ENCODE results near the gene ATE1. TPM values are rescaled to one million over a fixed set of nuclear protein-coding genes. Genes with fewer than 3 reads are reported as not detected.

The ATE1 gene
- total and polyA plus RNA-seq, 2 experiments from 2014 or later: 16.9 to 48.9 TPM

DNA sequence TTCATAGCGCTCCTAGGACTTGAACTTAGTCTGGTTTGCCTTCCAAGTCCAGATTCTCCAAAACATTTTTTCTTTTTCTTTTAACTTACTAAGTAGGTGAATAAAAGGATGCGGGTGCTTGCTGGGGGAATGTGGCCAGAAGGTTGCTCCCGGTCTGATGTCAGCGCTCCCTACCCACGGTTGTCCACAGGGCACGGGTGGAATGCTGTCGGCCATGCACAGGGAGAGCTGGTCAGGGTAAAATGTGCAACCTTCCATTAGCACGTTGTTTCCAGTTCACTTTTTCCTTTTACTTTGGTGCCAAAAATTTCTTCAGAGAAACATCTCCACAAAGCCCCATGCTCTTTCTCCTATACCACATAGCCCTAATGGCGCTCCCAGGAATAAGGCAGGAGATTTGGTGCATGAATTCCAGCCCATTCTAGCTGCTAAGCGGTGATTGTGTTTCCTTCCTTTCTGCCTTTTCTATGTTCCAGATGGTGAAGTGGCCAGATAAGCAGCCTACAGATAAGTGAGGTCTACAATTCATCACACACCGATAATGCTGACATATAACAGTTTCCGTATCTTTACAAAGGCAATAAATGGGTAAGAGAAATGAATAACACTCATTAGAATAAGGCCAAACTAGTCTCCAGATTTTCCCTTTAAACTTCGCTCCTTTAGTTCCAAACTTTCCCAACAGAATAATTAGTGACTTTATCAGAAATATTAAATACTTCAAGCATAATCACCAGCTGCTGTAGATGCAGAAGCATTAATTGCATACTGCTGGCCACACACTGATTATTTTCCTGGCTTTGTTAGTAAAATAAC, 191.3 kb downstream of the ATE1 start:
- no peaks in the 10 kb centered on the region for H3K79me2 ChIP-seq
- no peaks in the 10 kb centered on the region for H3K9me2 ChIP-seq (replicated peaks; ENCODE audit: insufficient read depth)
- no peaks in the 10 kb centered on the region for H4K20me1 ChIP-seq (ENCODE audit: insufficient read depth, poor library complexity, severe bottlenecking)
- H3K4me1 ChIP-seq (ENCODE audit: insufficient read depth): peaks cover 4% of the 10 kb centered on the region
- DNase-seq (ENCODE audit: low spot score): no peak
- H3K9me3 ChIP-seq (ENCODE audit: low read depth): no peaks in the 10 kb centered on the region
- 71% methylated on average over 13 of the region's 13 CpGs for WGBS (ENCODE audit: low lambda C conversion rate, missing lambda C conversion rate)
- H3K36me3 ChIP-seq (replicated peaks; ENCODE audit: insufficient read depth, low read depth): no peaks in the 10 kb centered on the region
- H3K4me3 ChIP-seq: no peak overlapping the region
- peak overlapping the region; percentile 27 for H3K4me2 ChIP-seq
- H2AFZ ChIP-seq: no peak overlapping the region
- H3K27me3 ChIP-seq: no peaks in the 10 kb centered on the region
- no peak overlapping the region for H3K27ac ChIP-seq
- TF ChIP-seq, protein P1, sequence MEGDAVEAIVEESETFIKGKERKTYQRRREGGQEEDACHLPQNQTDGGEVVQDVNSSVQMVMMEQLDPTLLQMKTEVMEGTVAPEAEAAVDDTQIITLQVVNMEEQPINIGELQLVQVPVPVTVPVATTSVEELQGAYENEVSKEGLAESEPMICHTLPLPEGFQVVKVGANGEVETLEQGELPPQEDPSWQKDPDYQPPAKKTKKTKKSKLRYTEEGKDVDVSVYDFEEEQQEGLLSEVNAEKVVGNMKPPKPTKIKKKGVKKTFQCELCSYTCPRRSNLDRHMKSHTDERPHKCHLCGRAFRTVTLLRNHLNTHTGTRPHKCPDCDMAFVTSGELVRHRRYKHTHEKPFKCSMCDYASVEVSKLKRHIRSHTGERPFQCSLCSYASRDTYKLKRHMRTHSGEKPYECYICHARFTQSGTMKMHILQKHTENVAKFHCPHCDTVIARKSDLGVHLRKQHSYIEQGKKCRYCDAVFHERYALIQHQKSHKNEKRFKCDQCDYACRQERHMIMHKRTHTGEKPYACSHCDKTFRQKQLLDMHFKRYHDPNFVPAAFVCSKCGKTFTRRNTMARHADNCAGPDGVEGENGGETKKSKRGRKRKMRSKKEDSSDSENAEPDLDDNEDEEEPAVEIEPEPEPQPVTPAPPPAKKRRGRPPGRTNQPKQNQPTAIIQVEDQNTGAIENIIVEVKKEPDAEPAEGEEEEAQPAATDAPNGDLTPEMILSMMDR (IDR thresholded peaks at IDR 0.05; ENCODE audit: poor library complexity): no peak
- TF ChIP-seq EZH2phosphoT487 (IDR thresholded peaks at IDR 0.05; ENCODE audit: low read depth, severe bottlenecking, unreplicated experiment) (no peak), EZH2 (IDR thresholded peaks at IDR 0.05; ENCODE audit: borderline replicate concordance) (no peak)

DNA sequence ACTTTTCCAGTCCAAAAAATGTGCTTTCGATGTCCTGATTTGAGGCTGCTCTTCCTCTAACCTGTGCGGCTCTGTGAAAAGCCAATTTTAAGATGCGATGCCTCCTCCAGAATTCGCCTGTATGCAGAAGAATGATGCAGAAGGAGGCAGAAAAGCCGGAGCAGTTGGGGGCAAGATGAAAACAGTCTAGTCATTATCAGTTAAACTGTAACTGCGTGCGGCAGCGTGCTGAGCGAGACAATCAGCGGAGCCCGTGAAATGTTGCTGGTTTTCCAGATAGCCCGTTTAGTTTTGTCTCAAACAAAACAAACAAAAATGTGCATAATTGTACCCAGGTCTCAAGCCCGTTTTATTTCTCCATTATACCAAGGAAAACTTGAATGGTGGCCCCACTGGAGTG, 192.6 kb downstream of the ATE1 start:
- H3K4me2 ChIP-seq: no peak overlapping the region
- H3K27ac ChIP-seq: no peak overlapping the region
- H3K79me2 ChIP-seq: no peaks in the 10 kb centered on the region
- H4K20me1 ChIP-seq (ENCODE audit: insufficient read depth, poor library complexity, severe bottlenecking): no peaks in the 10 kb centered on the region
- no peak overlapping the region for H3K4me3 ChIP-seq
- no peaks in the 10 kb centered on the region for H3K36me3 ChIP-seq (replicated peaks; ENCODE audit: insufficient read depth, low read depth)
- no peak for DNase-seq (ENCODE audit: low spot score)
- H3K4me1 ChIP-seq (ENCODE audit: insufficient read depth): peaks cover 4% of the 10 kb centered on the region
- H2AFZ ChIP-seq: no peak overlapping the region
- no peaks in the 10 kb centered on the region for H3K9me2 ChIP-seq (replicated peaks; ENCODE audit: insufficient read depth)
- H3K27me3 ChIP-seq: no peaks in the 10 kb centered on the region
- 58% methylated on average over 13 of the region's 13 CpGs for WGBS (ENCODE audit: low lambda C conversion rate, missing lambda C conversion rate)
- TF ChIP-seq, protein P1 (IDR thresholded peaks at IDR 0.05; ENCODE audit: poor library complexity): no peak
- no peak for TF ChIP-seq EZH2phosphoT487 (IDR thresholded peaks at IDR 0.05; ENCODE audit: low read depth, severe bottlenecking, unreplicated experiment)
- TF ChIP-seq EZH2 (IDR thresholded peaks at IDR 0.05; ENCODE audit: borderline replicate concordance): no peak
- H3K9me3 ChIP-seq (ENCODE audit: low read depth): no peaks in the 10 kb centered on the region

DNA sequence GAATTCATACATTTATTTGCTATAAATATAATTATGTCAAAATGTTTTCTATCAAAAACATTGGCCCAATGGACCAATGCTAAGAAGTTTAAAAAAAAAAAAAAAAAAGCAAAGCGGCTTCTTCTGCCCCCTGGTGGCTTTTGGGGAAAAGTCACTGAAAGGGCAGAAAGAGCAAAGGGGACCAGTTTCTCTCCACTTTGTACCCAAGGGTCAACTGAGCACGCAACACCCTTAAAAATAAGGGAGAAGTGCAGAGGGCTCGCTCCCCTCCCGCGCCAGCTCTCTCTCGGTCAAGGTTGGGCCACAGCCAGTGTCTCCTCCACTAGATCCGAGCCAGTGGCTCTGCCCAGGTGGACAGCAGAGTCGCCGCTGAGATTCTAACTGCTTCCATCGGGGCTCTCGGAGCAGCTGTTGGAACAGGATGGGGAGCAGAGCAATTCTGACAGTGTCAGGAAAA, 193.2 kb downstream of the ATE1 start:
- H3K79me2 ChIP-seq: no peaks in the 10 kb centered on the region
- peaks cover 4% of the 10 kb centered on the region for H3K4me1 ChIP-seq (ENCODE audit: insufficient read depth)
- no peak overlapping the region for H3K27ac ChIP-seq
- no peak overlapping the region for H3K4me2 ChIP-seq
- no peaks in the 10 kb centered on the region for H3K9me3 ChIP-seq (ENCODE audit: low read depth)
- no peaks in the 10 kb centered on the region for H4K20me1 ChIP-seq (ENCODE audit: insufficient read depth, poor library complexity, severe bottlenecking)
- H3K36me3 ChIP-seq (replicated peaks; ENCODE audit: insufficient read depth, low read depth): no peaks in the 10 kb centered on the region
- no peaks in the 10 kb centered on the region for H3K27me3 ChIP-seq
- no peak overlapping the region for H3K4me3 ChIP-seq
- DNase-seq (ENCODE audit: low spot score): peak; percentile 45
- no peaks in the 10 kb centered on the region for H3K9me2 ChIP-seq (replicated peaks; ENCODE audit: insufficient read depth)
- H2AFZ ChIP-seq: no peak overlapping the region
- WGBS (ENCODE audit: low lambda C conversion rate, missing lambda C conversion rate): 56% methylated on average over 11 of the region's 11 CpGs
- TF ChIP-seq, protein P1 (IDR thresholded peaks at IDR 0.05; ENCODE audit: poor library complexity): peak; percentile 63
- TF ChIP-seq EZH2 (IDR thresholded peaks at IDR 0.05; ENCODE audit: borderline replicate concordance) (no peak), EZH2phosphoT487 (IDR thresholded peaks at IDR 0.05; ENCODE audit: low read depth, severe bottlenecking, unreplicated experiment) (no peak)

All from hepatocyte (in vitro differentiated cells).